ENCODE results near the gene ZNF221. TPM values are rescaled to one million over a fixed set of nuclear protein-coding genes. Genes with fewer than 3 reads are reported as not detected.

ZNF221 gene
- total and polyA plus RNA-seq, 9 of the 15 experiments (the other 6 are each of a cell fraction or from before 2014, with no cell fraction given): 0.32 to 1.4 (median 0.45) TPM

GRCh38 chr19:43939557-43940260, 11.3 kb upstream of the ZNF221 start:
- in situ Hi-C loops (cut with MboI): no loop called here
- Histone ChIP-seq H3K4me1 (replicated peaks in 1 of 2; ENCODE audit: control insufficient read depth in 2 of 2, insufficient read depth in 2 of 2, low read length in 2 of 2) (no peaks in the 10 kb centered on the region), H3K9ac (ENCODE audit: insufficient read depth in 1 of 2, low read depth in 2 of 2, low read length in 2 of 2) (no peak overlapping the region), H3K9me1 (ENCODE audit: control insufficient read depth, insufficient read depth, low read length) (no peaks in the 10 kb centered on the region), H2AFZ (ENCODE audit: low read depth, low read length) (no peak overlapping the region), H3K79me2 (ENCODE audit: control insufficient read depth, insufficient read depth, low read length) (0 out of 3 replicates have a peak, but pooled peaks cover under 1% of the 10 kb centered on the region), H3K27me3 (ENCODE audit: control insufficient read depth in 2 of 2, insufficient read depth in 2 of 2, low read length in 2 of 2) (no peaks in the 10 kb centered on the region), H3K4me2 (ENCODE audit: insufficient read depth, low read length) (no peak overlapping the region), H3K27ac (ENCODE audit: extremely low read depth, low read depth, low read length) (no peak overlapping the region), H3K4me3 (no peak overlapping the region), H4K20me1 (replicated peaks; ENCODE audit: control insufficient read depth, insufficient read depth, low read length) (no peaks in the 10 kb centered on the region), H3K36me3 (ENCODE audit: control insufficient read depth, insufficient read depth, low read length) (no peaks in the 10 kb centered on the region), H3K9me3 (replicated peaks; ENCODE audit: control insufficient read depth, insufficient read depth, low read depth, low read length) (peaks cover 4% of the 10 kb centered on the region; the same call in 1 of the 2 replicates)
- ChIA-PET CTCF (ENCODE audit: low intra/inter-chr PET ratio) (no interaction called here), POLR2A (no interaction called here)
- ATAC-seq (no peak), DNase-seq (ENCODE audit: extremely low read depth in 1 of 4, low spot score in 3 of 4) (no peak), FAIRE-seq (no peak)
- intact Hi-C loops (cut with micrococcal nuclease): no loop called here
- 20% methylated on average over 3 of the region's 3 CpGs for WGBS (ENCODE audit: insufficient coverage, low coverage, missing lambda C conversion rate)
- no TSS peak for BruUV-seq (replicated peaks)
- TF ChIP-seq MAZ (CRISPR knock-in tag; conservative IDR thresholded peaks at IDR 0.05 in 1 of 2, IDR thresholded peaks at IDR 0.05 in 1 of 2) (no peak), TRIM28 (IDR thresholded peaks at IDR 0.05) (0 out of 2 replicates have a peak, but pooled peaks have one; percentile 19), ZNF184 (CRISPR knock-in tag; IDR thresholded peaks at IDR 0.05) (peak; percentile 93), ZNF407 (IDR thresholded peaks at IDR 0.05; ENCODE audit: low read depth) (no peak), MYNN (IDR thresholded peaks at IDR 0.05) (no peak), MYNN (CRISPR knock-in tag; IDR thresholded peaks at IDR 0.05) (no peak), ZNF197 (CRISPR knock-in tag; IDR thresholded peaks at IDR 0.05; ENCODE audit: low read depth) (no peak)
- TF ChIP-seq, protein P1, sequence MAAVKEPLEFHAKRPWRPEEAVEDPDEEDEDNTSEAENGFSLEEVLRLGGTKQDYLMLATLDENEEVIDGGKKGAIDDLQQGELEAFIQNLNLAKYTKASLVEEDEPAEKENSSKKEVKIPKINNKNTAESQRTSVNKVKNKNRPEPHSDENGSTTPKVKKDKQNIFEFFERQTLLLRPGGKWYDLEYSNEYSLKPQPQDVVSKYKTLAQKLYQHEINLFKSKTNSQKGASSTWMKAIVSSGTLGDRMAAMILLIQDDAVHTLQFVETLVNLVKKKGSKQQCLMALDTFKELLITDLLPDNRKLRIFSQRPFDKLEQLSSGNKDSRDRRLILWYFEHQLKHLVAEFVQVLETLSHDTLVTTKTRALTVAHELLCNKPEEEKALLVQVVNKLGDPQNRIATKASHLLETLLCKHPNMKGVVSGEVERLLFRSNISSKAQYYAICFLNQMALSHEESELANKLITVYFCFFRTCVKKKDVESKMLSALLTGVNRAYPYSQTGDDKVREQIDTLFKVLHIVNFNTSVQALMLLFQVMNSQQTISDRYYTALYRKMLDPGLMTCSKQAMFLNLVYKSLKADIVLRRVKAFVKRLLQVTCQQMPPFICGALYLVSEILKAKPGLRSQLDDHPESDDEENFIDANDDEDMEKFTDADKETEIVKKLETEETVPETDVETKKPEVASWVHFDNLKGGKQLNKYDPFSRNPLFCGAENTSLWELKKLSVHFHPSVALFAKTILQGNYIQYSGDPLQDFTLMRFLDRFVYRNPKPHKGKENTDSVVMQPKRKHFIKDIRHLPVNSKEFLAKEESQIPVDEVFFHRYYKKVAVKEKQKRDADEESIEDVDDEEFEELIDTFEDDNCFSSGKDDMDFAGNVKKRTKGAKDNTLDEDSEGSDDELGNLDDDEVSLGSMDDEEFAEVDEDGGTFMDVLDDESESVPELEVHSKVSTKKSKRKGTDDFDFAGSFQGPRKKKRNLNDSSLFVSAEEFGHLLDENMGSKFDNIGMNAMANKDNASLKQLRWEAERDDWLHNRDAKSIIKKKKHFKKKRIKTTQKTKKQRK (IDR thresholded peaks at IDR 0.05; ENCODE audit: borderline replicate concordance, low read depth, low read length): no peak
- TF ChIP-seq, protein P2, sequence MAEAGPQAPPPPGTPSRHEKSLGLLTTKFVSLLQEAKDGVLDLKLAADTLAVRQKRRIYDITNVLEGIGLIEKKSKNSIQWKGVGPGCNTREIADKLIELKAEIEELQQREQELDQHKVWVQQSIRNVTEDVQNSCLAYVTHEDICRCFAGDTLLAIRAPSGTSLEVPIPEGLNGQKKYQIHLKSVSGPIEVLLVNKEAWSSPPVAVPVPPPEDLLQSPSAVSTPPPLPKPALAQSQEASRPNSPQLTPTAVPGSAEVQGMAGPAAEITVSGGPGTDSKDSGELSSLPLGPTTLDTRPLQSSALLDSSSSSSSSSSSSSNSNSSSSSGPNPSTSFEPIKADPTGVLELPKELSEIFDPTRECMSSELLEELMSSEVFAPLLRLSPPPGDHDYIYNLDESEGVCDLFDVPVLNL (CRISPR knock-in tag; IDR thresholded peaks at IDR 0.05; ENCODE audit: low read depth): no peak
